CD4-positive, alpha-beta T cell treated with Interleukin-4 for 1 hour (primary cell): Measurements from ENCODE around the gene RAB40A.

ENCODE experiments used
- DNase-seq, 2 donors: peaks; one replicate each; pipeline ENCODE4 v3.0.0-alpha.2; 2020 to 2022

The RAB40A gene

DNA sequence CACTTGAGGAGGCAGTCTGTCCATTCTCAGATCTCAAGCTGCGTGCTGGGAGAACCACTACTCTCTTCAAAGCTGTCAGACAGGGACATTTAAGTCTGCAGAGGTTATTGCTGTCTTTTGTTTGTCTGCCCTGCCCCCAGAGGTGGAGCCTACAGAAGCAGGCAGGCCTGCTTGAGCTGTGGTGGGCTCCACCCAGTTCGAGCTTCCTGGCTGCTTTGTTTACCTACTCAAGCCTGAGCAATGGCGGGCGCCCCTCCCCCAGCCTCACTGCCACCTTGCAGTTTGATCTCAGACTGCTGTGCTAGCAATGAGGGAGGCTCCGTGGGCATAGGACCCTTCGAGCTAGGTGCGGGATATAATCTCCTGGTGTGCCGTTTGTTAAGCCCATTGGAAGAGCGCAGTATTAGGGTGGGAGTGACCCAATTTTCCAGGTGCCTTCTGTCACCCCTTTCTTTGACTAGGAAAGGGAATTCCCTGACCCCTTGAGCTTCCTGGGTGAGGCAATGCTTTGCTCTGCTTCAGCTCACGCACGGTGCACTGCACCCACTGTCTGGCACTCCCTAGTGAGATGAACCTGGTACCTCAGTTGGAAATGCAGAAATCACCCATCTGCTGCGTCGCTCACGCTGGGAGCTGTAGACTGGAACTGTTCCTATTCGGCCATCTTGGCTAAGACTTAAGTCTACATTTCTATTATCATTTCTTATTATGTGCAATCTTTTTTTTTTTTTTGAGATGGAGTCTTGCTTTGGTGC is 59.1 kb downstream of the RAB40A start:
- DNase-seq, result peak; percentile 32 to 63

DNA sequence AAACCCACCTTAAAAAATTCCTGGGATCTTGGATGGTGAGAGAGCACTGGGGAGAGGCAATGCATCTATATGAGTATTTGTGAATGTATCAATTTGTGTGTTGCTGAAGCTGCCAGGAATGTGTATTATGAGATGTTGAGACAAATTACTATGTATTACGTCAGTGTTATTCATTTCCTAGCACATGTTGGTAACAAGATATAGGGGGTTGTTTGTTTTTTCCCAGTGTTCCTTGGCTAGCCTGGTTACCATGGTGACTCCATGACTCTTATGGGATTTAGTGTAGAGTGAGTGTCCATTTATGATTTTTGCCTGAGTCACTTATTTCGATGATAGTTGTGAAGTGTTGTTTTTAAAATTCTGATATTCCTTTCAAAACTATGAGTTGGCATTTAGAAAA is 65.6 kb downstream of the RAB40A start:
- no peak for DNase-seq
